GM19455 (cell line): ENCODE data around the gene KCNV2.

ENCODE experiments used
- ATAC-seq: cut with Tn5 transposase; IDR thresholded peaks from one replicate; pipeline ENCODE4 v1.9.1; 2021; ENCODE audit not compliant: unreplicated experiment

The KCNV2 gene

DNA sequence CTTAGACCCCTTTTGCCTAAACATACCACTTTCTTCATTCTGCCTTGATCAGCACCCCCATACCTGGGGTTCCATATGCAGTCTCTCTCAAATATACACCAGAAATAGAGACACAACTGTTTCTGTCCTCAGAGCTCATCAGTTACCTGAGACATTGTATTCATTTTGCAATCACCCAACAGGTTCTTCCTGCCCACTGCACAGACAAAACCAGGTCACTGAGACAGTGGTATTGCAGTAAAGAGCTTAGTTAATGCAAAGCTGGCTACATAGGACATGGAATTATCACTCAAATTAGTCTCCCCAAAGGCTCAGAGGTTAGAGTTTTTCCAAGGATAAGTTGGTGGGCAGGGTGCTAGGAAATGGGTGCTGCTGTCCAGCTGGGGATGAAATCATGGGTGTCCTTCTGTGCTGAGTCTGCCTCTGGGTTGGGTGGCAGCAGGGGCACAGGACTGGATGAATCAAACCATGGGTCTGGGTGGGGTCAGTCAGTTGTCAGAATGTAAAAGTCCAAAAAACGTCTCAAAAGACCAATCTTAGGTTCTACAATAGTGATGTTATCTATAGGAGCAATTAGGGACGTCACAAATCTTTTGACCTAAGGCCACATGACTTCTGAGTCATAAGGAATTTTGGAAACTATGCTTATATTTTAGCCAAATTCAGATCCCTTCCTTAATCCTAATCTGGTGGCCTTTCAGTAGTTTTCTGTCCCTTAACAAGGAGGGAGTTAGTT is 41.0 kb downstream of the KCNV2 start:
- ATAC-seq, result no peak

DNA sequence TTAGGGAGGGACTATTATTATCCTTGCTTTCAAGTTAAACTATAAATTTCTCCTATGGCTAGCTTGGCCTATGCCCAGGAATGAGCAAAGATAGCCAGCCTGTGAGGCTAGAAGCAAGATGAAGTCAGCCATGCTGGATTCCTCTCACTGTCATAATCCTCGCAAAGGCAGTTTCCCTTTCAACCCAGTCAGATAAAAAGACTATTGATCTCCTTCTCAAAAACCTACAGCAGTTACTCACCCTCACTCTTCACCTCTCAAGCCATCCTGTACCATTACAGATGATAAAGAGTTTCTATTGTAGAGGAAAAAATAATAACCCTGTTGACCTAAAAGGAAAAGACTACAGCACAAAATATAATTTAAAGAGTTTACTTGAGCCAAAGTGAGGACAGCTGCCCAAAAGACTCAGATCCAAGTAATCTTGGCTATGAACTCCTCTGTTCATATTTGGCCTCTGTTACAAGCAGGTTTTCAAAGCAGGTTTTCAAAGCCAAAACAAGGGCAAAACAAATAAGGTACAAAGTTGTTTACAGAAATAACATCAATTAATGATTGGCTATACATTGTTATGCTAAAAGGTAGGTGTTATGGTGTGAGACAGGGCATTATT is 41.7 kb downstream of the KCNV2 start:
- no peak for ATAC-seq

DNA sequence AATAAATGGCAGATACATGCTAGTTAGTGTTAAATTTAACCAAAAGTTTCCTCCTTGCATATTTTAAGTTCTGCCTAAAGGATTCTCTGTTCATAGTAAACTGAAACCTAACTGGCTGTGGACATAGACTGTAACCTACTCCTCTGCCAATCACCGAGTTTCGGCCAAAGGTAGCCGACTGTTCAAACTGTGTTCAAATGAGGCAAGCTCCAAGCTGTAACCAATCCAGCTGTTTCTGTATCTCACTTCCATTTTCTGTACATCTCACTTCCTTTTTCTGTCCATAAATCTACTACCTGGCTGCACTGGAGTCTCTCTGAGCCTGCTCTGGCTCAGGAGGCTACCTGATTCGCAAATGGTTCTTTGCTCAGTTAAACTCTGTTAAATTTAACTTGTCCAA is 44.1 kb downstream of the KCNV2 start:
- ATAC-seq, result no peak

DNA sequence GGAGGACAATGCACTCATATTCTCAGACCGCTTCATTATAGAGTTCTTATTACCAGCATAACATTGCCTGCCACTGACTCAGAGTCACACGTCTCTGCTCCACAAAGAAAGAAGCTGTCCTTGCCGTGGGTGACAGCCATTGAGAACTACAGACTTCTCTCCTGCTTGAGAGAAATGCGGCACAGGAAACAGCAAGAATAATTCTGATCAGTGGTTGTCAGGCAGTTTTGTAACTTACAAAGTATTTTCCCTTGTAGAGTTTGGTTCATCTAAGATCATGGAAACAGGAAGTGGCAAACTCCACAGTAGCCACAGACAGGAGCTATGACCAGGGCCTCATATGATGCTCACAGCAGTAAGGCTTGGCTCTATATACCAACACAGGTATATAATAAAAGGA is 47.0 kb downstream of the KCNV2 start:
- ATAC-seq, result peak; percentile 52

DNA sequence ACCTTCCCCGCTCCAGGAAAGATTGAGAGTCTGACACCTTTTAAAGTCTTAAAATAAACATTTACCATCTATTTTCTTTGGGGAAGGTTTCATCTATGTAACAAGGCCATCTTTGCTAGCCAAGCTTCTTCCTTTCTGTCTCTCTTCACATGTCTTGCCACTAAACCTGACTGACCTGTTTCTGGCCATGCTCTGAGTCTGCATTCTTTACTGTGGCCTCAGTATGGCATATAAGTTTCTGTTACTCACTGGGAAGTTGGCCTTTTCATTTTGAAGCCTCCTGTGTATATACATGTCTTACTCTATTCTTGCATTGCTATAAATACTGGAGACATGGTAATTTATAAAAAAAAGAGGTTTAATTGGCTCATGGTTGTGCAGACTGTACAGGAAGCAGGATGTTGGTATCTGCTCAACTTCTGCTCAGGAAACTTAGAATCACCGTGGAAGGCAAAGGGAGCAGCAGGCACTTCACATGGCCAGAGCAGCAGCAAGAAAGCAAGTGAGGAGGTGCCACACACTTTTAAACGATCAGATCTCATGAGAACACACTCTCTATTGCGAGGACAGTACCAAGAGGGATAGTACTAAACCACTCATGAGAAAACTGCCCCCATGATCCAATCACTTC is 48.1 kb downstream of the KCNV2 start:
- no peak for ATAC-seq

DNA sequence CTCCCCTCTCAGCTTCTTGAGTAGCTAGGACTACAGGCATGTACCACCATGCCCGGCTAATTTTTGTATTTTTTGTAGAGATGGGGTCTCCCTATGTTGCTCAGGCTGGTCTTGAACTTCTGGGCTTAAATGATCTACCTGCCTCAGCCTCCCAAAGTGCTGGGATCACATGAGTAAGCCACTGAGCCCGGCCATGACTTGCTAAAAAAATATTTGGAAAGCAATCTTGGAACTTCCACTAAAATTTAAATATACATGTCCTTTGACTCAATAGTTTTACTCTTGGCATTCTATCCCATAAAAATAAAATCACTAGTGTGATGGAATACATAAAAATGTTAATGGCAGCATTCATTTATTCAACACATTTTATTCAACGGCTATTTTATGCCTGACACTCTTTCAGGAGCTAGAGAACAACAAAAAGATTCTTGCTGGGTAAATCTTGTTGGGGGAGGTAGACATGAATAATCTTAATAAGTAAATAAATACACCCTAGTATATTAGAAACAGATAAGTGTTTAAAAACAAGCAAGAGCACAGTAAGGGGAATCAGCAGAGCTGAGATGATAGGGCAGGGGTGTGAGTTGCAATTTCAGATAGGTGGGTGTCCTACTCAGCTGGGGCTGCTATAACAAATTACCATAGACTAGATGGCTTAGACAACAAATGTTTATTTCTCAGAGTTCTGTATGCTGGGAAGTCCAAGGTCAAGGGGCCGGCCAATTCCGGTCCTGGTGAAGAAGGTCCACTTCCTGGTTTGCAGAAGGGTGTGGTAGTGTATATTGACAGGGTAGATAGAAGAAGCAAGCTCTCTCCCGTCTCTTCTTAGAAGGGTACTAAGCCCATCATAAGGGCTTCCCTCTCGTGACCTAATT is 50.7 kb downstream of the KCNV2 start:
- no peak for ATAC-seq

DNA sequence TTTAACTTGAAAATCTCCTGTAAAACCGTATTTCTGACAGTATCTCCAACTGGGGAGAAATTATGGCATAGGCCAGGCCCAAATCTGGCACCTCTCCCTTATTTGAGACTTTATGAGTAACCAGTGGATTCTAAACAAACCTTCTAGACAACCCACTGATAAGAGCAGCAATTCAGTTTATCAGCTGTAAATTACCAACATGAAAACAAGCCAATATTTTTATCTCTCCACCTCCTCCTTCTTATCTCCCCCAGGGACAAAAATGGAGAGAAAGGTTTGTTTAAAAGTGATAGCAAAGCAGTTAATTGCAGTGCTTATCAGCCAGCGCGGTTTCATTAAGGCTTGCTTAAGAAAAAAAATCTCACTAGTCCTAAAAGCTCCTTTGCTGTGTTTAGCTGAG is 53.8 kb downstream of the KCNV2 start:
- ATAC-seq, result no peak

DNA sequence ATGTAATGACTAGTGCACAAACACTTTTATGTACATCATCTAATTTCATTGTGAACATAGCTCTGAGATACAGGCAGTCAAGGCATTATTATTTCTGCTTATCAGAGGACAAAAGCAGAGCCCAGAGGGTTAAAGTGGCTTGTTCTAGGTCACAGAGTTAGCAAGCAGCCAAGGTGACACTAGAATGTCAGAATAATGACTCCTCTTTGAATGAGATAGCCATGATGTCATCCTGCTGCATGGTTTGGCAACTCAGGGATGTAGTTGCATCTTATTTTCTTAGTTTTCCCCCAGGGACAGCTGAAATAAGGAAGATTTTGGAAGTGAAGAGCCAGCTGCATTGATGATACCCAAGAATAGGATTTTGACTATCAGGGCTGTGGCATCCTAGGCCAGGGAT is 54.4 kb downstream of the KCNV2 start:
- no peak for ATAC-seq

DNA sequence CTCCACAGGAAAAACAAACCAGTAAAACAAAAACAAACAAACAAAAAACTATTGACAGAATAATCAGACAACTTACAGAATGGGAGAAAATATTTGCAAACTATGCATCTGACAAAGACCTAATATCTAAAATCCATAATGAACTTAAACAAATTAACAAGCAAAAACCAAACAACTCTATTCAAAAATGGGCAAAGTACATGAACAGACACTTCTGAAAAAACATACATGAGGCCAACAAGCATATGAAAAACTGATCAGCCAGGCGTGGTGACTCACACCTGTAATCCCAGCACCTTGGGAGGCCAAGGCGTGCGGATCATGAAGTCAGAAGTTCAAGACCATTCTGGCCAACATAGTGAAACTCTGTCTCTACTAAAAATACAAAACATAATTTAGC is 60.1 kb downstream of the KCNV2 start:
- no peak for ATAC-seq

DNA sequence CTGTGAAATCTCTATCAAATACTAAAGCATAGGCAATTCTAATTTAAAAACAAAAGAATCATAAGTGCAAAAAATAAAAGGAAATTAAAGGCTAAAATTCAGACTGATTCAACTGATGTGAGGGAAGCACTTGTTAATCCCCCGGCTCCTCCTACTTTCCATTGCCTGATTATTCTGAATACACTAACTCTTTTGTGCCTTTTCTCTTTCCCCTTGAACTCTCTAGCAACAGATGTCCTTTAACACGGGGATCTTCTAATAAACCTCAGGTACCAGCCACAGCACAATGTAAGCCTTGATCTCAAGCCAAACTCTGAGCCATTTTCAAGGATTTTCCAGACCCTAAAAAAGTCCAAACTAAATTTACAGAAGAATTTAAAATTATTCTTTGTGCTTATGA is 61.5 kb downstream of the KCNV2 start:
- ATAC-seq, result no peak
